HepG2 (cell line): ENCODE results near the gene MGA. TPM values are rescaled to one million over a fixed set of nuclear protein-coding genes. Genes with fewer than 3 reads are reported as not detected.
A peak's percentile ranks its signal among the peaks of the same experiment; 100 is the strongest.

Experiments used
- ATF4 ChIP-seq, 2 experiments: fragments of 450-650 bp in 1 of 2; sonication (generic) in 1 of 2; formaldehyde crosslinking; IDR thresholded peaks; 2 replicates each; pipeline versions ENCODE4 v1.5.0 to v1.8.0; 2020 to 2022; ENCODE audit warnings: mild to moderate bottlenecking in 1 of 2, missing genetic modification reagents in 1 of 2
- DMTF1 ChIP-seq: sonication (generic); formaldehyde crosslinking; IDR thresholded peaks from 2 replicates; pipeline ENCODE4 v1.4.0; 2020; ENCODE audit warnings: mild to moderate bottlenecking, missing genetic modification reagents
- ELF1 ChIP-seq: sonication (generic); formaldehyde crosslinking; IDR thresholded peaks from 2 replicates; pipeline ENCODE4 v1.4.0; 2020; ENCODE audit warnings: missing genetic modification reagents
- ETV5 ChIP-seq: IDR thresholded peaks from 2 replicates; pipeline ENCODE4 v1.6.1; 2018; ENCODE audit warnings: missing biosample characterization, missing genetic modification reagents, inconsistent platforms, borderline replicate concordance
- GMEB1 ChIP-seq: sonication (generic); formaldehyde crosslinking; IDR thresholded peaks from 2 replicates; pipeline ENCODE4 v1.5.1; 2020; ENCODE audit warnings: missing genetic modification reagents, mild to moderate bottlenecking, borderline replicate concordance
- KAT7 ChIP-seq: IDR thresholded peaks from 2 replicates; pipeline ENCODE4 v1.6.1; 2018; ENCODE audit warnings: borderline replicate concordance, missing compliant biosample characterization
- KMT2A ChIP-seq: sonication (generic); formaldehyde crosslinking; IDR thresholded peaks from 2 replicates; pipeline ENCODE4 v1.4.0; 2020; ENCODE audit warnings: missing genetic modification reagents
- PLSCR1 ChIP-seq: sonication (generic); formaldehyde crosslinking; IDR thresholded peaks from 2 replicates; pipeline ENCODE4 v1.5.0; 2020; ENCODE audit warnings: missing genetic modification reagents, mild to moderate bottlenecking, borderline replicate concordance
- SCMH1 ChIP-seq: sonication (generic); formaldehyde crosslinking; IDR thresholded peaks from 2 replicates; pipeline ENCODE4 v1.9.0; 2021; ENCODE audit warnings: missing genetic modification reagents, mild to moderate bottlenecking, borderline replicate concordance
- UBTF ChIP-seq: sonication (generic); formaldehyde crosslinking; IDR thresholded peaks from 2 replicates; pipeline ENCODE4 v1.4.0; 2020; ENCODE audit warnings: mild to moderate bottlenecking, missing genetic modification reagents
- USF2 ChIP-seq, 2 experiments: sonication (generic) in 1 of 2; formaldehyde crosslinking in 1 of 2; IDR thresholded peaks; 2 replicates each; pipeline versions ENCODE4 v1.5.1 to v1.6.1; 2011 to 2020; ENCODE audit warnings: borderline replicate concordance in 1 of 2, low read depth in 1 of 2, low read length in 1 of 2, mild to moderate bottlenecking in 1 of 2, missing genetic modification reagents in 1 of 2, moderate library complexity in 1 of 2
- ZNF124 ChIP-seq: sonication (generic); formaldehyde crosslinking; IDR thresholded peaks from 2 replicates; pipeline ENCODE4 v1.4.0; 2020; ENCODE audit warnings: missing genetic modification reagents
- ZNF282 ChIP-seq: fragments of 450-650 bp; IDR thresholded peaks from 2 replicates; pipeline ENCODE4 v1.6.1; 2018; ENCODE audit not compliant: partially characterized antibody
- ZNF430 ChIP-seq: sonication (generic); formaldehyde crosslinking; IDR thresholded peaks from 2 replicates; pipeline ENCODE4 v1.9.0; 2021; ENCODE audit warnings: mild to moderate bottlenecking, missing genetic modification reagents
- ZNF556 ChIP-seq: sonication (generic); formaldehyde crosslinking; IDR thresholded peaks from 2 replicates; pipeline ENCODE4 v1.4.0; 2020; ENCODE audit warnings: mild to moderate bottlenecking, missing genetic modification reagents, borderline replicate concordance
- ZNF772 ChIP-seq: sonication (generic); formaldehyde crosslinking; IDR thresholded peaks from 2 replicates; pipeline ENCODE4 v1.5.0; 2020; ENCODE audit warnings: mild to moderate bottlenecking, missing genetic modification reagents
- ZSCAN9 ChIP-seq: IDR thresholded peaks from 2 replicates; pipeline ENCODE4 v1.6.1; 2016; ENCODE audit warnings: borderline replicate concordance
- polyA plus RNA-seq, 8 experiments: library from polyadenylated mRNA; depleted of rRNA in 3 of 8; stranded (reverse) in 7 of 8; unstranded in 1 of 8; fragments of >200 nt; fragmentation: Illumina TruSeq in 4 of 8; extraction: Trizol in 4 of 8; gene quantifications; 2 replicates each; pipeline versions ENCODE4 v1.2.1 to v1.2.3, GENCODE V29; 2011 to 2016; ENCODE audit warnings: low read depth in 4 of 8, missing spikeins in 1 of 8, mixed read lengths in 1 of 8; ENCODE audit not compliant: insufficient read depth in 1 of 8
- total RNA-seq, 5 experiments: library from RNA; depleted of rRNA; stranded (reverse); fragments of >200 nt; fragmentation: Illumina TruSeq; extraction: Trizol; gene quantifications; 2 replicates each; pipeline ENCODE4 v1.2.3, GENCODE V29; 2016; ENCODE audit warnings: low read depth in 1 of 5

The MGA gene
- total and polyA plus RNA-seq, 2 of the 13 experiments (the other 11 are each of a cell fraction or from before 2014, with no cell fraction given) = 5.3 to 59.0 TPM

- peak; percentile 27; the same call in 1 of the 2 replicates for TF ChIP-seq ZNF430 (CRISPR knock-in tag)
- no peak for TF ChIP-seq KAT7 (CRISPR knock-in tag)
- TF ChIP-seq KMT2A = peak; percentile 92
- TF ChIP-seq ELF1 = peak; percentile 84
- TF ChIP-seq ZNF772 (CRISPR knock-in tag) = peak; percentile 73
- no peak for TF ChIP-seq SCMH1 (CRISPR knock-in tag)
- peak; percentile 75 for TF ChIP-seq ETV5 (CRISPR knock-in tag)
- TF ChIP-seq GMEB1 (CRISPR knock-in tag) = no peak
- TF ChIP-seq ZSCAN9 (CRISPR knock-in tag) = 0 out of 2 replicates have a peak, but pooled peaks have one; percentile 77
- TF ChIP-seq ATF4 (CRISPR knock-in tag; IDR thresholded peaks at IDR 0.05) = peak in 1 of 2 experiments; percentile 57; a peak in 1 of 4 replicates
- no peak for TF ChIP-seq ZNF556 (CRISPR knock-in tag)
- no peak for TF ChIP-seq PLSCR1
- peak; percentile 13; the same call in 1 of the 2 replicates for TF ChIP-seq UBTF
- no peak for TF ChIP-seq DMTF1 (CRISPR knock-in tag)
- TF ChIP-seq ZNF282 = no peak
- peak; percentile 93 for TF ChIP-seq USF2 (IDR thresholded peaks at IDR 0.05; ENCODE audit: low read depth, low read length)
- peak; percentile 96; the same call in 1 of the 2 replicates for TF ChIP-seq USF2 (CRISPR knock-in tag; IDR thresholded peaks at IDR 0.05; ENCODE audit: borderline replicate concordance)
- TF ChIP-seq ZNF124 (CRISPR knock-in tag) = peak; percentile 73; the same call in 1 of the 2 replicates
Observed at GRCh38 chr15:41661518-41662225, 1.5 kb downstream of the MGA start (continued).
